ENCODE data around the gene RBMS3.
A peak's percentile ranks its signal among the peaks of the same experiment; 100 is the strongest.

RBMS3 gene

DNA sequence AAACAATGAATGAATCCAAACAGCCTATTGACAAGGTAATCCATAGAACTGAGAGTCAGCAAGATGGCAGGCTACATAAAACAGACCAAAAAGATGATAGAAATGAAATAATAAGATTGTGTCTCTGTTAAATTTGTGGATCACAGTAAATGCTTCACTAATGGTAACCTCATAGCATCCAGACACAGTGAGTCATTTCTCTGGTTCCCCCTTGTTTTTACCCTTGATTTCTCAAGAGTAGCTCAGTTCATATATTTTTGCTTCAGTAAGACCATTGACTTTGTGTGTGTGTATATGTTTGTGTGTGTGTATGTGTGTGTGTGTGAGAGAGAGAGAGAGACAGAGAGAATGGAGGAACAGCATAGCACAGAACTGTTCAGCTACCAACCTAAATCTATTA, 546.9 kb downstream of the RBMS3 start:
- DNase-seq = no peak

DNA sequence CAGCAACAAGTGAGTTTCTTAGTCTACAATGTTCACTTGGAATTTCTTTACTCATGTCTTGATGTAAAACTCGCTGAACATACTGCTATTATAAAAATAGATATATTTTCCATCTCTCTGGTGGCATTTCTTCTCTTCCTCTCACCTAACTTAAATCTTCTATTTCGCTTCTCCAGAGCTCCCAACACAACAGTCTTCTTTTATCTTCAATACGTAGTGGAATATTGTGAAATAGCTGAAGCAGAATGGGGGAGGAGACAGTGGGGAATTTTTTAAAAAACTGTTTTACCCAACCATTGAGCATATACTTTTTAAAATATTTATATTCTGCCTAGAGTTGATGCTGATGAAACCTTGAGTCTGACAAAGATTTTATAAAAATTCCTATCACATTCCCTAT, 548.5 kb downstream of the RBMS3 start:
- no peak for DNase-seq

DNA sequence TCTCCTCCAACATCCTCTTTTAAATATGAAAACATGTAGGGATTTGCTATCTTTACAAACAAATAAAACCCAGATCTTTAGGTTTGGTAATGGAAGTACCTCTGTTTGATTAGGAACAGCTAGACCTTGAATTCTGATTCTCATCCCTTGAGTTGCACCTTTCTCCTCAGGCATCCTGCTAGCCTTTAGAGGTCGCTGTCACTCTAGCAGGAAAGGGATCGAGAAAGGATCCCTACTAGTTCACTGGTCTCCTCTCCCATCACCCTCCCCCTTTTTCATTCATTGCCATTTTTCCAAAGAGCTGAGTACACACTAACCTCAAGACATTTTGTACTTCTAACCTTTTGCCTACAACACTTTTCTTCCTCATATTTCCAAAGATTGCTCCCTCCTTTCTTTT, 569.8 kb downstream of the RBMS3 start:
- no peak for DNase-seq

DNA sequence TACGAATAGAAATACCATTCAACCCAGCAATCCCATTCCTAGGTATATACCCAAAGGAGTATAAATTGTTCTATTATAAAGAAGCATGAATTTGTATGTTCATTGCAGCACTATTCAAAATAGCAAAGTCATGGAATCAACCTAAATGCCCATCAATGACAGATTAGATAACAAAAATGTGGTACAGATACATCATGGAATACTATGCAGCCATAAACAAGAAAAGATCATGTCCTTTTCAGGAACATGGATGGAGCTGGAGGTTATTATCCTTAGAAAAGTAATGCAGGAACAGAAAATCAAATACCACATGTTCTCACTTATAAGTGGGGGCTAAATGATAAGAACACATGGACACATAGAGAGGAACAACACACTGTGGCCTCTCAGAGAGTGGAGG, 571.9 kb downstream of the RBMS3 start:
- DNase-seq = no peak

DNA sequence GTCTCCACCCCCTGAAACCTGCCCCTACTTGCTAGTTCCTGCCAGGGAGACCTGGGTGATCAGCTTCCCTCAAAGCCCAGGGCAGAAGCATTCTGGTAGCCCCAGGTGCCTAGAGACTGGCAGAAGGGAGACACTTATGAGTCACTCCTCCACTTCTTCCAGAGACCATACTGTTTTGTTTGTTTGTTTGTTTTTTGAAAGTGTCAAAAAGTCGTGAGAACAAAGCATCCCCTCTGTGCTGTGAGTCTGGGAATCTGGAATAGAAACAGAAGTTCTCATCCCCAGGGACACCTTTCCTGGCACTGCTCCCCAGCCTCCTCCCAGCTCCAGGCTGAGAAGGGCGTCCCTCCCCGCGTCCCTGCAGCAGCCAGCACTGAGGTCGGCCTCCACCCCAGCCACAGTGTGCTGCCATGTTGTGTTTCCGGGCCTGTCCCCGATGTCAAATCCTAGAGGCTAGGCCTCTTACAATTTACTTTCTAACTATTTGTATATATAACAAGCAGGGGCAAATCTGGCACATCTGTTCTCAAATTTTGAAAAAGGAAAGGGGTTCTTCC, 573.0 kb downstream of the RBMS3 start:
- DNase-seq = no peak

DNA sequence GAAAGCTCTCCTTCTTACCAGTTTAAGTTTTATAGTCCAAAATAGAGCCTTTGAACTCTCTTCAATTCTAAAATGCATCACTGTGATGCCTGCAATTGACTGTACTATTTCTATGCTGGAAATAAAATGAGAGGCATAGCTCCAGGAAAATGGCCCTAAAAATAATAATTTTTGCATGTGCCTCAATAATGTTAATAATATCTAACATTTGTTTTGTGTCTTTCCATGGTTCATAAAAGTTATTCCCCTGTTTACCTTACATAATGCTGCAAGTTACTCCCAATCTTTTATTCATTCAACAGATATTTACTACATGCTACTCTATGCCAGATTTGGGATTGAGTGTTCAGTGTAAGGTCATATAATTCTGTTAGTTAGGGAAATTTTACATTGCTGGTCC, 574.0 kb downstream of the RBMS3 start:
- DNase-seq = no peak

DNA sequence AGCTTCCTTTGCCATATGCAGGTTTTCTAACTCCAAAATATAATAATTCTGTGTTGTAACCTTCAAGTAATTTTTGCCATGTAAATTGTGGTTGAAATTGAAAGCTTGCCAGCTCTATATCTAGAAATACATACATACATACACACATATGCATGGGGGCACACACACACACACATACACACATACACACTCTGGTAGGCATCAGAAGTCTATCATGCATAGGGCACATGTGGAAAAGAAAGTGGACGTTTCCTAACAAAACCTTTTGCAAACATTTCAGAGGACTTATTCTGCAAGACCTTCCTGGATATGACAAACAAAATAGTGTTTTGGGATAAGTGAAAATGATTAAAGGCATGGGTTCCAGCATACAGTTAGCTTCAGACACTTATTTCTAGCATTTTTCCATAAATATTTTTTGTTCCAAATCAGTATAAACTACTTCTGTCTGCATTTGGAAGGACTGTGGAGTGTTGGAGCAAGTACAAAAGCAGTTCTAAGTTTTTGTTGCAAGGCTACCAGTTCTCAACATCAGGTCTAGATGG, 578.9 kb downstream of the RBMS3 start:
- DNase-seq = no peak

DNA sequence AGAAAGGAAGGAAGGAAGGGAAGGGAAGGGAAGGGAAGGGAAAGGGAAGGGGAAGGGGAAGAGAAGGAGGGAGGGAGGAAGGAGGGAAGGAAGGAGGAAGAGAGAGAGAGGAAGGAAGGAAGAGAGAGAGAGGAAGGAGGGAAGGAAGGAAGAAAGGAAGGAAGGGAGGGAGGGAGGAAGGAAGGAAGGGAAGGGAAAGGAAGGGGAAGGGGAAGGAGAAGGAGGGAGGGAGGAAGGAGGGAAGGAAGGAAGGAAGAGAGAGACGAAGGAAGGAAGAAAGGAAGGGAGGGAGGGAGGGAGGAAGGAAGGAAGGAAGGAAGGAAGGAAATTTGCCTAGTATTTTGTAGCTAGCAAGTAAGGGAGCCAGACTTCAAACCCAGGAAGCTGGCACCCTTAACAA, 583.9 kb downstream of the RBMS3 start:
- no peak for DNase-seq

DNA sequence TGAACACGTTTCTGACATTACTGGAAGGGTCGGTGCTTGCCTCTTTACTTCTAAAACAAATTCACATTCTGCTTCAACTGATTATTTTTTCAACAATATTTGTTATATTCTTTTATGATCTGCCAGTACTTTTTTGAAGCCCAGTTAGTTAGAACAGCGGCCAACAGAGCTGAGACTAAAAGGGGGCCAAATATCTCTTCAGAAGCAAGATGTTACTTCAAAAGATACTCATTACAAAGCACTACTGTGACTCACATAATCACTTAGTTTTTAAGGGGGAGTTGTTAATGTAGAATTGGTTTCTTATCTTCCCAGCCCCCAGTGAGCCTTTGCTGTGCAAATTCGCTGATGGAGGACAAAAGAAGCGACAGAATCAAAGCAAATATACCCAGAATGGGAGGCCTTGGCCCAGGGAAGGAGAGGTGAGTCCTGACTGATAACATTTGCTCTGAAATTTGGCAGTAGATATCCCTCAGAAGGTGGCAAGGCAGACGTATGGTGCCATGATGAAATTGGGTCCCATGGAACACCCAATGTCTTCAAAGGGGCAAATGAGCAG, 587.8 kb downstream of the RBMS3 start:
- no peak for DNase-seq

DNA sequence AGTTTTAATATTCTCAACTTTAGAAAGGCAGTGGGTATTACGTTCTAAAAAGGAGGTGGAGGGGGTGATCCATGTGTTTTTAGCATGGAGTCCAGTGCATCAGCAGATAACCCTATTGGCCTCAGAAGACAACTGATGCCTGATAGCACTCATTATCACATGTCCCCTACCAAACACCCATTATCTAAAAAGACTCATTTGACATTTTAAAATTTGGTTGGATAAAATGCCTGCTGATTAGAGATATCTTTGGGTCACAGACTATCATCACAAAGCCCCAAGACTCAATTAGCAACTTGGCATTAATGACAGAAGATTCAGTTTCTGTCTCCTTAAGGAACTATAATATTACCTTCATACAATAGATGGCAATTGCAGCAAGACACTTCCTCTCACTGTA, 589.3 kb downstream of the RBMS3 start:
- DNase-seq = no peak

DNA sequence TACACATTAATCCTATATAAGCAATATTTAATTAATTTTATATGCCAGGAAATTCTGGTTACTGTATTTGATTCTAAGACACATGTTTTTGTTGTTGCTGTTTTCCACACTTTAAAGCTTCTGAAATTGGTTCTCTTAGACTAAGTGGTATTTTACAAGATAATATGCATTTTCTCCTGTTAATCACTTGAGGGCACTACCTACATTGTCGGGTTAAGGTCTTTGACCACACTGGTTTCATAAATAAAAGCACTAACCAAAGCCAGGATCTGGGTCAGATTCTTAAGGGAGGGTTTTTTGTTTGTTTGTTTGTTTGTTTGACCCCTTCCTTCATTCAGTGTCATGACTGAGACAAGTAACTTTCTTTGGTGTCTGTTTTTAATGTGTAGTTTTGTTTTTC, 590.2 kb downstream of the RBMS3 start:
- DNase-seq = no peak

DNA sequence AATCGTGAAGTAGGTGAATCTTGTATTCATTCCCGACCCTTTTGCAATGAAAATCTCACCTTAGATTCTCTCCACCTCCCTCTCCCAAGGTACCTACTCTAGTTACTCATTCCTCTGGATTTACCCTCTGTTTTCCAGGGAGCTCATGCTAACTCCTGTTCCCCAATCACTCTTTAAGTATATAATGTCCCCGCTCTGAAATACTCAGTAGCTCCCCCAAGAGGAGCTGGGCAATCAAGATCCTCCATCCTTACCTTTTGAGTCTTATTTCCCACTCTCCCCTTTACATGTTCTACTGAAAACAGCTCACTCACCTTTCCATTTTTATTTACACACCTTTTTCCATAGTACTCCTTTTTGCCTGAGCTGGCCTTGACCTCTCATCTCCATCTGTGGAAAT, 599.9 kb downstream of the RBMS3 start:
- DNase-seq = no peak

DNA sequence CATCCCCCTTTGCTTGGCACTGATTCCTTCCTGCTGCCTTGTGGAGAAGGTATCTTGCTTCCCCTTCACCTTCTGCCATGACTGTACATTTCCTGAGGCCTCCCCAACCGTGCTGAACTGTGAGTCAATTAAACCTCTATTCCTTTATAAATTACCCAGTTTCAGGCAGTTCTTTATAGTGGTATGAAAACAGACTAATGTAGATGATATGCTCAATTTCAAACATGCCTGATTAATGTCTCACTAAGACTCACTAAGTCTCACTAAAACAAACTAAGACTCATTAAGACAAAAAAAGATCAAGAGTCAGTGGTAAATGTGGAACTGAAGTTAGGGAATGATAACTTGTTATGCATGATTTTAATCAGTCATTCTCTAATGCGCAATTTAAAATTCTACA, 606.6 kb downstream of the RBMS3 start:
- no peak for DNase-seq

DNA sequence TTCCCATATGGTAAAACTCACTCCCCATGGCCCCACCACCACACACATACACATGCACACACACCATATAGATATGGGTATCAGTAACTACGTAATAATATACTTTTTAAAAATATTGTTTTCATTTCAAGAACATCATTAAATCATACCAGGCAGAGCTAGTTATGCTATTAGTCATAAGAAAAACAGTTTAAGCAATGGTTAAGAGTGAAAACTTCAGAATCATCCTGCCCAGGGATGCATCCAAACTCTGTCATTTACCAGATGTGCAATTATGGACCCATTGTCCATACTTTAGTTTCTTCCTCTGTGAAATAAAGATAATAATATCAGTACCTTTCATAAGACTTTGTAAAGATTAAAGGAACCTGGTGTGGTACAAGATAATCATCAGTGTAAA, 608.3 kb downstream of the RBMS3 start:
- no peak for DNase-seq

DNA sequence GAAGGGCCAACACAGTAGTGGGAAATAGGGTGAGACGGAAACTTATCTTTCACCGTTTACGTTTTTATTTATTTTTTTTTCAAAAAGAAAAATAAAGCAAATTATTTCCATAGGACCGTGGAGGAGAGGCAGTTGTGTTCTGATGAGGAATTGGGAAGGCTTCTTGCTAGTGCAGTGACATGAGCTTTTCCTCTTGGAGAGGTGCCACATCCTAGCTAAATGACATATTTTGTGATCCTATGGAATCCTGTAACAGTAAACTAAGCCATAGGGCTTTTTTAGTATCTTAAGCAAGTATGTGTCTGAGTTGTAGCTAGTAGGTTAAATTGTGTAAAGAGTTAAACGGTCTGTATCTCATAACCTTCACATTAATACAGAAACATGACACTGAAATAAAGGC, 609.9 kb downstream of the RBMS3 start:
- DNase-seq = no peak

DNA sequence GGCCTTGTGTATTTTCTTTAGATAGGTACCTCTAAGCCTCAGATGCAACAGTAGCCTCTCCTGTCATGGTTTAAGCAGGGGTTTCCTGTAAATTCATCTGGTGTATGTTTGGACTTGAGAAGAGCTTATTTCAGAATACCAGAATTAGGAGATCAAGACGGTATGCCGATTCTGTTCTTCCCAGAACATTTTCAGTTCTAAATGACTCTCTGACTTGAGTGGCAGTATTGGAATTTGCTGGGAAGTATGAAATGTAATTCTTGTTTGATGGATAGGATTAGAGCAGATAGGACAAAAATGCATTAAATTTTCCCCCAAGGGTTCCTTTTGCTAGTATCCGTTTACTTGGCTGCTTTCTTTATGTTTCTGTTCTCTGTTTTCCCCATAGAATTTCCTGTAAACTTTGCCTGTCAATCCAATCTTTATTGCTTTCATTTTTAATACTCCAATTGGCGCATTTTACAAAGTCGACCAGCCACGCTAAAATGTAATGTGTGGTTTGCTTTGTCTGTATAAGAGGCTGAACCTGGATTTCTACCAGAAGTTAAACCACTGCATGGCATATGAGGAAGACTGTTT, 612.2 kb downstream of the RBMS3 start:
- no peak for DNase-seq

DNA sequence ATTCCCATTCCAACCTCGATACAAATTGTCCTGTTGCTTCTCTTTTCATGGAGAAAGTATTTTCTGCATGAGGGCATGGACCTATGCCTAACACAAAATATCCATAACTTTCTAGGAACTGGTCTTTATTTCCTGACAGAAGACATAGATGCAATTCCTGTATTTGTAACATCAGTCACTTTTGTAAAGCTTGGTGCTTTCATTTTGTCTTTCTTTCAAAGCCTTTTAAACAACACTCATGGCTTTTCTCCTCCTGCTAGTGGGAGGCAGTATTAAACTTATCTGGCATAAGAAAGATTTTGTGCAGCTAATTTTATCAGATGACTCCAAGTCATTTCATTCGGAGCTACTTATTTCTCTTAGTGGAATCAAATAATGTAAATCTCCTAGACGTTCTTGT, 616.0 kb downstream of the RBMS3 start:
- no peak for DNase-seq

DNA sequence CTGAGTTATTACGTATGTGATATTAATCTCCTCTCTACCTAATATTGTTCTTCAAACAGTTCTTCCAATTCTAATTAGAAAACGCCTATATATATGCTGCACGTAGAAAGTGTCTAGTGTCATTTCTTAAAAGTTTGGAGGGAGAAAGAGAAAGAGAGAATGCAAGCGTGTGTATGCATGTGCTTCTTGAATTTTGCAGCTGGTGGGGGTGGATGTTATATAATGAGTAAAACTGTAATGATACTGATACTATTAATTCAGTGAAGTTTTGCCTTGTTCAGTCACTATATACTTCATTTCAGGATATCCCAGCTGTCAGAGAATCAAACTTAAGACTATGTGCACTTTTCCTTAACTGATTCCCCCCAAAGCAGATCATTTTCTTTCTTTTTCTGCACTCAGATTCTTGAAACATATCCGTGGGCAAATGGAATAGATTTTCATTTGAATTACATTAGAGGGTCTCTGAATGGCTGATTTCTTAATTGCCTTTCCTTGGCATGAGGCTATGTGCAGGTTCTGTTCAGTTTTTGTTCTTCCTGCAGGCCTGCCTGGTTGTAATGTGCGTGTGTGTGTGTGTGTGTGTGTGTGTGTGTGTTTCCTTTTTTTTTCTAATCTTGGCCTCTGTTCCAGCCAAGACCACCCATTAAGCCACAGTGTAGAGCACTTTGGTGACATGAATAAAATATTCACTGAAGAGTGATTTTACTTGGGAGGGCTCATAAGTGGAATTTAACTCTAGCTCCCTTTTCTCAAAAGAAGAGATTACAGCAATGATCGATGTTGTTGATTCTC, 617.5 kb downstream of the RBMS3 start:
- no peak for DNase-seq

DNA sequence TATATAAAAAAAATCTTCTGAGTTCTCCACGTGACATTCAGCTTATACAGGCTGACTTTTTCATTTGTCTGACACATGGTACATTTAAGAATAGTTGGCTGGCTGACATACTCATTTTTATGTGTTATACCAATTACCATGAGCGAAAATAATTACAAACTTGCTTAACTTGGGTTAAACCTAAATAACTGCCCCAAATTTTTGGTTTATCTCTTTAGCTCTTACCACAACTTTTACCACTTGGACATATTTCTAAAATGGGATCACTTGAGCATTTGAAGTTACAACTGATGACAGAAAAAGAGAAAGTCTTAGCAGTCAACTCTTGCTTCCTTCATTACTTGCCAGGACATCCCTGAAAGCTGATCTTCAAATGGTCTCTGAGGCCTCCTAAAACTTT, 618.1 kb downstream of the RBMS3 start:
- DNase-seq = no peak

DNA sequence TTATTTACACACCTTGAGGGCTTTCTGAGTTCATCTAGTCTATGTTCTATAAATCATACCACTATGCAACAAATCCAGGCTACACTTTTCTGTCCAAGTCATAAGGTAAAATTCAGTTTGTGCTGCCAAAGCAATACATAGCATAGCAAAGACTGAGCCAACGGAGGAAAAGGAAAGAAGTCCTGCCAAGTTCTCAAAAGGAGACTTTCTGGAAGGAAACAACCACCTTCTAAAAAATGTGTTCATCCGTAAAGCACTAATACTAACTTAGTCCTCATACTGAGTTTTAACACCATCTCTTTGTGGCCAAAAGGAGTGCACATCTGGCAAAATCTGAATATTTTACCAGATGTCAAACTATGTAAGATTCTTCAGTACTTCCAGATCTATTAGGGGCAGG, 620.2 kb downstream of the RBMS3 start:
- DNase-seq = no peak

DNA sequence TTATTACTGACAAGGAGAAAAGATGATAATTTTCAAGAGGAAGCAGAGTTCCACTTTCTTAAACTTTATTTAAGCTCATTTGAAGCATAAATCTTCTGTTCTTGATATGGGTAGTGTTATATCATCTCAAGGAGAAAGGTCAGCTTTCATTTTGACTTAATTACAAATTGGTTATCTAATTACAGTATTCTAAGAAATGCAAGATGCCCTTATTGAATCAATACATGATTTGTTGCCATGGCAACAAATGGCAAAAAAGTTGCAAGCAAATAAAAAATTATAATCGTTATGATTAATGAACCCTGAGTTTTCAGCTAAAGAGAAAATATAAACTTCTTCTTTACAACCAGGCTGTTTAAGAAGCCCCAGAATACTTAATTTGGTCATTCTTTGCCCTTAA, 622.7 kb downstream of the RBMS3 start:
- DNase-seq = no peak

DNA sequence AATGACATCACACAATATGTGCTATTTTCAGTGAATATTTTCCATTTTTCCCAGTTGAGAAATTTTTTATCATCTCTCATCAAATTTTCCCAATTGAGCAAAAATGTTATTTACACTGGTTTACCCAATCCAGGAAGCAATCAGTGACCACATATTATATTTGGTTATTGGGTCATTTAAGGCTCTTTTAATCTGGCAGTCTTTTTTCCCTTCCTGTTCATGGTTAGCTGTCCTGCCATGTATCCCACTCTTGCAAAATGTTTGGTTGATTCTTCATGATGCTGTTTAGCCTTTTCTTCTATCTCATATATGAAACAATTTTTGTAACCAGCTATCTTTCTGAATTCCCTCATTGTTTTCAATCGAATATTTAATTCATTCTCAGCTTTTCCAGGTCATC, 626.0 kb downstream of the RBMS3 start:
- peak in 1 of 2 donors; percentile 10 for DNase-seq

DNA sequence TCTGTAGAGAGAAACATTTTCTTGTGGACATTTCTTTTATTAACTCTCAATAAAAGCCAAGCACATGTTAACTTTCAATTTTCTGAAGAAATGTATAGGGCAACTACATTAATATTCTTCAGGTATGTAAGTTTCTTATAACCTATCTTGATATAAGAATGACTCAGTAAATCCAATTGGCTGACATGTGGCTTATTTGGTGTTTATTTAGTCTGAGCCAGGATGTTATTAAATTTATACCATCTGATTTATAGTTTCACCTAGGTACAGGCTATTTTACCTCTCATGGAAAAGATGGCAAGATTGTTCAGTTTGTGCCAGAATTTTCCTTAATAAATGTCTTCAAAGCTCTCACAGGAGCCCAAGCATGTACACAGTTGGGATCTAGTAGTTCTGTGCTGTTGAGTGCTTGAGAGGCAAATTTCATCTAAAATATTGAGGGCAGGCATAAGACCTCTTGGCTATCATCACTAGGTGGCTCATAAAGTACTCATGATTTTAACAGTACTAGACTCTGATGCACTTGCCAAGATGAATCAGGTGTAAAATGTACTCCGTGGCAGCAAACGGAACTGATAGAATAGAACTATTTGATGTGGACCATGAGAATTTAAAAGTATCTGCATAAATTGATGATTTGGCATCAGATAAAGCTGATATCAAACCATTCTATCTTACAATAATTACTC, 631.9 kb downstream of the RBMS3 start:
- DNase-seq = no peak
